GM12873 (cell line): ENCODE results near the gene CFB.

ENCODE experiments used
- CTCF ChIP-seq: IDR thresholded peaks from 2 replicates; pipeline ENCODE4 v1.5.1; 2012; ENCODE audit warnings: low read depth, mild to moderate bottlenecking, moderate library complexity, low read length, control low read depth; ENCODE audit not compliant: insufficient read depth; ENCODE audit errors: missing control alignments

Gene CFB

DNA sequence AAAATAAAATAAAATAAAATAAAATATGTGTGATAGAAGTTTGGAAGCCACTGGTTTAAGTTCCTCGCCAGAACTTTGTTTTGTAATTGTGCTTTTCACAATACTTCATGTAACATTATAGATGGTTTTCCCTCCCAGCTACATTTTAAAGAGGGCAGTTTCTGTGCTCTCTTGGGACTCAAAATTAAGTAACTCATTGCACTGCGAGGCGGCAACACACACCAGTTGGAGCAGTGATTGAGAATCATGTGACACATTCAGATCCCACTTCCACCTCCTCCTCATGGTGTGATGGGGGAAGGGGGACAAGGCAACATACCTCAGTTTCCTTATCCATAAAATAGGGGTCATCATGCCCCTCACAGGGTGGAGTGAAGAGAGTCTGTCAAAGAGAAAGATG lies 10.9 kb upstream of the CFB start:
- no peak for TF ChIP-seq CTCF

DNA sequence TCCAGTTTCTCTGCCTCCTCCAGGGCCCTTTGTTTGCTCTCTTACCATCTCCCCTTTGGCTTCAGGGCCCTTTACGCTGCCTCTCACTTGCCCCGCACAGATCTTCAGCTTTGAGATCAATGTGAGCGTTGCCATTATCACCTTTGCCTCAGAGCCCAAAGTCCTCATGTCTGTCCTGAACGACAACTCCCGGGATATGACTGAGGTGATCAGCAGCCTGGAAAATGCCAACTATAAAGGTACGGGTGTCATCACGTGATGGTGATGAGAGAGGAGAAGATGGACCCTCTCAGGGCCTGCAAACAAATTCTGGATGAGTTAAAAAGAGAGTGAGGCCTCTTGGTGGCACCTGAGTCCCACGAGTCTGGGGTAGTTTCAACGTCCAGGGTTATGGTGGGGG lies 10.1 kb upstream of the CFB start:
- TF ChIP-seq CTCF = no peak

GRCh38 chr6:31940256-31940664 lies 5.6 kb upstream of the CFB start:
- TF ChIP-seq CTCF = no peak

DNA sequence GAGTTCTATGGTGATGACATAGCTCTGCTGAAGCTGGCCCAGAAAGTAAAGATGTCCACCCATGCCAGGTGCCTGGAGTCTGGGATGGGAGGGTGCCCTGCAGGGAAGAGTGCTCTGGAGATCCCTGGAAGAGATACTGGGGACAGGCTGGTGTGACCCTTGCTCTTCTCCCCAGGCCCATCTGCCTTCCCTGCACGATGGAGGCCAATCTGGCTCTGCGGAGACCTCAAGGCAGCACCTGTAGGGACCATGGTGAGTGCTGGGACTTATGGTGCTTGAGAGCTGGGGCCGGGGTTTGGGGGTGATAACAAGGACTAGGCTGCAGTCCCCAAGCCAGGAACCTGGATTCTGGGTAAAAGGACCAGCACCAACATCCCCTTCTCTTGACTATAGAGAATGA lies 2.2 kb upstream of the CFB start:
- no peak for TF ChIP-seq CTCF

DNA sequence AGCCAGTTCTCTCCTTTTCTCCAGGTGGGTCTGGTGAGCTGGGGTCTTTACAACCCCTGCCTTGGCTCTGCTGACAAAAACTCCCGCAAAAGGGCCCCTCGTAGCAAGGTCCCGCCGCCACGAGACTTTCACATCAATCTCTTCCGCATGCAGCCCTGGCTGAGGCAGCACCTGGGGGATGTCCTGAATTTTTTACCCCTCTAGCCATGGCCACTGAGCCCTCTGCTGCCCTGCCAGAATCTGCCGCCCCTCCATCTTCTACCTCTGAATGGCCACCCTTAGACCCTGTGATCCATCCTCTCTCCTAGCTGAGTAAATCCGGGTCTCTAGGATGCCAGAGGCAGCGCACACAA lies 765 bp upstream of the CFB start:
- TF ChIP-seq CTCF = no peak

- no peak for TF ChIP-seq CTCF
Measured at GRCh38 chr6:31946370-31946885, 533 bp downstream of the CFB start.

- no peak for TF ChIP-seq CTCF
Measured at GRCh38 chr6:31947070-31947675, 1.3 kb downstream of the CFB start.
